GM12872 (cell line): ENCODE measurements around the gene SGSM2.
A peak's percentile ranks its signal among the peaks of the same experiment; 100 is the strongest.

Experiments
- CTCF ChIP-seq: IDR thresholded peaks from 3 replicates; pipeline ENCODE4 v1.5.1; 2011; ENCODE audit warnings: low read depth, mild to moderate bottlenecking, low read length, moderate library complexity; ENCODE audit not compliant: insufficient read depth

SGSM2 gene

GRCh38 chr17:2319051-2319450 lies 18.2 kb upstream of the SGSM2 start:
- no peak for TF ChIP-seq CTCF

GRCh38 chr17:2321399-2321798 lies 15.9 kb upstream of the SGSM2 start:
- no peak for TF ChIP-seq CTCF

GRCh38 chr17:2323629-2324314 lies 13.5 kb upstream of the SGSM2 start:
- no peak for TF ChIP-seq CTCF

- TF ChIP-seq CTCF = no peak
Observed at GRCh38 chr17:2331303-2331702, 6.0 kb upstream of the SGSM2 start.

- TF ChIP-seq CTCF = no peak
Observed at GRCh38 chr17:2335726-2336214, 1.5 kb upstream of the SGSM2 start.

GRCh38 chr17:2336215-2336851 lies 968 bp upstream of the SGSM2 start, which contains the start of gene TSR1:
TSS of gene TSR1 (minus strand) at chr17:2336457. CDS start at chr17:2336427, 30 bp downstream.
- peak; percentile 23; the same call in 2 of the 3 replicates for TF ChIP-seq CTCF

- TF ChIP-seq CTCF = no peak
Observed at GRCh38 chr17:2337544-2338314, 428 bp downstream of the SGSM2 start.
